ENCODE data around the gene YPEL2.

Gene YPEL2

DNA sequence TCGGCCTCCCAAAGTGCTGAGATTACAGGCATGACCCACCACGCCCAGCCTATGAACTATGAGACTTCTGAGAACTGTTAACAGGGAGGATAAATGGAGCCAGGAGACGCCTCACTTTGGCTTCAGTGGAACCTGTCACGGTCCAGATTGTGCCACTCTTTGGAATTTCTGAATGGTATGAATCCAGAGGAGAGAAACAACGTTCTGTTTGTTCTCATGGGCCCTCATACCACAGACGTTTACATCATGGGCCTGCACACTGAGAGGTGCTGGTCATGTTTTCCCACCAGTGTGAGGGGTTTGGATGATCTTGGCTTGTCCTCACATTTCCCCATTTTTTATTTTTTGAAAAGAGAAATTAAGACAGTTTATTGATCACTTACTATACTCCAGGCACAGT lies 90.3 kb downstream of the YPEL2 start:
- TF ChIP-seq, protein P1, sequence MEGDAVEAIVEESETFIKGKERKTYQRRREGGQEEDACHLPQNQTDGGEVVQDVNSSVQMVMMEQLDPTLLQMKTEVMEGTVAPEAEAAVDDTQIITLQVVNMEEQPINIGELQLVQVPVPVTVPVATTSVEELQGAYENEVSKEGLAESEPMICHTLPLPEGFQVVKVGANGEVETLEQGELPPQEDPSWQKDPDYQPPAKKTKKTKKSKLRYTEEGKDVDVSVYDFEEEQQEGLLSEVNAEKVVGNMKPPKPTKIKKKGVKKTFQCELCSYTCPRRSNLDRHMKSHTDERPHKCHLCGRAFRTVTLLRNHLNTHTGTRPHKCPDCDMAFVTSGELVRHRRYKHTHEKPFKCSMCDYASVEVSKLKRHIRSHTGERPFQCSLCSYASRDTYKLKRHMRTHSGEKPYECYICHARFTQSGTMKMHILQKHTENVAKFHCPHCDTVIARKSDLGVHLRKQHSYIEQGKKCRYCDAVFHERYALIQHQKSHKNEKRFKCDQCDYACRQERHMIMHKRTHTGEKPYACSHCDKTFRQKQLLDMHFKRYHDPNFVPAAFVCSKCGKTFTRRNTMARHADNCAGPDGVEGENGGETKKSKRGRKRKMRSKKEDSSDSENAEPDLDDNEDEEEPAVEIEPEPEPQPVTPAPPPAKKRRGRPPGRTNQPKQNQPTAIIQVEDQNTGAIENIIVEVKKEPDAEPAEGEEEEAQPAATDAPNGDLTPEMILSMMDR (IDR thresholded peaks at IDR 0.05; ENCODE audit: insufficient read depth, missing control alignments) = no peak
- DNase-seq (ENCODE audit: insufficient read length, low spot score) = no peak
- no peak for FAIRE-seq

GRCh38 chr17:59423137-59423724 lies 91.8 kb downstream of the YPEL2 start:
- TF ChIP-seq, protein P1 (IDR thresholded peaks at IDR 0.05; ENCODE audit: insufficient read depth, missing control alignments) = no peak
- DNase-seq (ENCODE audit: insufficient read length, low spot score) (no peak), FAIRE-seq (no peak)

- FAIRE-seq = no peak
- TF ChIP-seq, protein P1 (IDR thresholded peaks at IDR 0.05; ENCODE audit: insufficient read depth, missing control alignments) = no peak
- no peak for DNase-seq (ENCODE audit: insufficient read length, low spot score)
These were observed 92.4 kb downstream of the YPEL2 start for GRCh38 chr17:59423903-59424302.

GRCh38 chr17:59424331-59424730 lies 92.9 kb downstream of the YPEL2 start:
- DNase-seq (ENCODE audit: insufficient read length, low spot score) (no peak), FAIRE-seq (no peak)
- TF ChIP-seq, protein P1 (IDR thresholded peaks at IDR 0.05; ENCODE audit: insufficient read depth, missing control alignments) = no peak

DNA sequence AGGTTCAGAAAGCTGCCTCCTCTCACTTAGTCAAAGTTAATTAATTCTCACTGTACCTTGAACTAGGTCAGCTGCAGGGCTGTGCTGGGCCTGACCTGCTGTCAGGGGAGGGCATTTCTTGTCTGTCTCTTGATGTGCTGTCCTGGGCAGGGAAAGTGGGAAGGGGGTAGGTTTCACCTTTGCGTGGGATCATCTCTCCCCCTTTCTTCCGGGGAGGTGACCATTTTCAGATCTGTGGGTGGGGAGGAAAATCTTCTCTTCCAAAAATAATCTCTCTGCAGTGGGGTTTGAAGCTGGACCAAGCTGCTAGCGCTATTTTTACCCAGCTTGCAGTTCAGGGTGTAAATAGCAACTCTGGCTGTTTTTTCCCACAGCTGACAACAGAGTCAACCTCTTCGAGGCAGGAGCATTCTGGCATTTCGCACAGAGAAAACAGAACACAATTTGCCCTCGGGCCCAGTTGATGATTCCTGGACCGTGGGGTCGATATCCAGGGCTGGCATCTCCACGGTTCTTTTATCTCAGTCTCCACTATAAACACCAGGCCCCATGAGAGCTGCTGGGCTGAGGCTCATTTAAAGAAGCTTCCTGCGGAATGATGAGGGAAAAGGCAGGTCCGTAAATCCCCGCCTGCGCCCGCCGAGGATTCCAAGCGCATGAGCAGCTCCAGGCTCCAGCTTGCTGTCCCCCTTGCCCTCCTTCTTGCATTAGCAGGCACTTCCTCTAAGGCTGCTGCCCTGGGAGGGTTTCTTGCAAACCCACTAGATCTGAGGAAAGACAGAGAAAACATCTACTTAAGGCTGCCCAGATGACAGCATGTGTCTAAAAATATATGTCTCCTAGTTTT lies 93.9 kb downstream of the YPEL2 start:
- no peak for DNase-seq (ENCODE audit: insufficient read length, low spot score)
- no peak for FAIRE-seq
- TF ChIP-seq, protein P1 (IDR thresholded peaks at IDR 0.05; ENCODE audit: insufficient read depth, missing control alignments) = no peak

DNA sequence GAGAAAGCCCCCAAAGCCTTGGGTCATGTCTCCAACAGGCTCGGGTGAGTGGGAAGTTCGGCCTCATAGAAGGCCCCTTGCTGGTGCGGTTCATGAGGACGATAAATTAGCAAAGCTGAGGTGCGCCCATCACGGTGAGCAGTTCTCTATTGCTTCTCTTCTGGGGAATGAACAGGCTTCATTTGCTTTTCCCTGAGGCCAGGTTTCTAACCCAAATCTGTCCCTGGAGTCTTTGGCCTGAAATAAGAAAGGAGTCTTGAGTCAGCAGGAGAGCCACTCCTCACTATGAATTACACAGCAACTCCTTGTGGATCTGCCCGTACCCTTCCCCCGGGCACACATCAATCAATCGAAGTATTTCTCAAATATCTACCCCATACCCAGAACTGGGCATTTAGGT lies 94.6 kb downstream of the YPEL2 start:
- DNase-seq (ENCODE audit: insufficient read length, low spot score) (no peak), FAIRE-seq (no peak)
- TF ChIP-seq, protein P1 (IDR thresholded peaks at IDR 0.05; ENCODE audit: insufficient read depth, missing control alignments) = no peak

DNA sequence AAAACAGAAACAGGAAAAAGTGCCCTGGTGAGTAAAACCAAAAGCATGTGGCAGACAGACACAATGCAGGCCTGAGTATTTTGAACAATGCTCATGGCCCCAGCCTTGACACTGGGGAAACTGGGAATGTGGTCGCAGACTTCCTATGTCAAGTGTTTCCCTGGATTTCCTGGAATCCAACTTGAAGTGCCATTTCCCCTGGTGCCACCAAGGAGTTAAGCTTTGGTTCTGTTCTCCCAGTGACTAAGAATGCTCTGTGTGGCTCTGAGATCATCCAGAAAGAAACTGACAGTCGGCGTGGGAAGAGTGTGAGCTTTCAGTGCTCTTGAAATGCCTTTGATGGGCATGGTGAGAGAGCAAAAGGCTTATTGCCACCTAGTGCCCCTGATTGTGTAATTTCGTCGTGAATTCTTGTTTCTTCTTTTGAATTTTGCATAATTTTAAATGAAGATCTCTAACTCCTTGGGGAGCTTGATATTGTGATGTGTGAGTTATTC lies 96.0 kb downstream of the YPEL2 start:
- DNase-seq (ENCODE audit: insufficient read length, low spot score) = no peak
- TF ChIP-seq, protein P1 (IDR thresholded peaks at IDR 0.05; ENCODE audit: insufficient read depth, missing control alignments) = no peak
- no peak for FAIRE-seq

Data from D721Med (cell line).